Gastrocnemius medialis (tissue), 4 donors: ENCODE results near the gene LRRC74A. TPM values are rescaled to one million over a fixed set of nuclear protein-coding genes. Genes with fewer than 3 reads are reported as not detected.

Source experiments
- ATAC-seq, 2 donors: fragments of 150-250 bp; one replicate each; pipeline ENCODE4 v1.9.1; 2016
- DNase-seq, 2 donors: peaks; one replicate each; pipeline ENCODE4 v3.0.0-alpha.2; 2019
- H3K27ac ChIP-seq, 4 donors: fragments of 200-600 bp; sonication (generic); 1 replicate in 1 of 4; 2 replicates in 3 of 4; pipeline ENCODE4 v1.5.1; 2016 to 2018; ENCODE audit warnings: mild to moderate bottlenecking in 2 of 4, moderate library complexity in 1 of 4
- H3K27me3 ChIP-seq, 3 donors: fragments of 200-600 bp; sonication (generic) in 2 of 3; 1 replicate in 1 of 3; 2 replicates in 2 of 3; pipeline versions ENCODE4 v1.5.1 to v1.6.0; 2016 to 2019; ENCODE audit warnings: mild to moderate bottlenecking in 1 of 3, moderate library complexity in 1 of 3
- H3K36me3 ChIP-seq, 2 donors: fragments of 200-600 bp; sonication (generic) in 1 of 2; one replicate each; pipeline ENCODE4 v1.5.1; 2017 to 2018
- H3K4me1 ChIP-seq, 2 donors: fragments of 200-600 bp; sonication (generic) in 1 of 2; one replicate each; pipeline ENCODE4 v1.5.1; 2016 to 2017; ENCODE audit warnings: mild to moderate bottlenecking in 2 of 2
- H3K4me3 ChIP-seq, 4 donors: fragments of 200-600 bp; sonication (generic) in 3 of 4; 1 replicate in 1 of 4; 2 replicates in 3 of 4; pipeline ENCODE4 v1.5.1; 2016 to 2019; ENCODE audit warnings: mild to moderate bottlenecking in 2 of 4
- H3K9me3 ChIP-seq, 3 donors: fragments of 200-600 bp; sonication (generic) in 2 of 3; 1 replicate in 1 of 3; 2 replicates in 2 of 3; pipeline ENCODE4 v1.5.1; 2016 to 2019
- CTCF ChIP-seq, 5 experiments: fragments of 450-650 bp in 3 of 5; fragments of 200-600 bp in 2 of 5; sonication (generic) in 2 of 5; IDR thresholded peaks in 4 of 5; conservative IDR thresholded peaks in 1 of 5; 1 replicate in 4 of 5; 2 replicates in 1 of 5; pipeline ENCODE4 v1.5.1; 2016 to 2019; ENCODE audit warnings: antibody characterized with exemption in 5 of 5, mild to moderate bottlenecking in 3 of 5, moderate library complexity in 3 of 5
- POLR2A ChIP-seq, 2 donors: fragments of 450-650 bp; IDR thresholded peaks; one replicate each; pipeline ENCODE4 v1.6.1; 2017; ENCODE audit warnings: antibody characterized with exemption in 2 of 2, mild to moderate bottlenecking in 2 of 2, moderate library complexity in 2 of 2
- in situ Hi-C, 4 donors: fragments of 200-750 bp; cut with MboI; loops; one replicate each; pipeline versions ENCODE4 v1.15.0 to v1.8.0; 2017; ENCODE audit warnings: low sequenced_read_pairs in 4 of 4
- intact Hi-C: fragments of 100-400 bp; cut with DNase I; formaldehyde crosslinking; loops from one replicate; pipeline ENCODE4 v1.15.1; 2023; ENCODE audit warnings: low total_unique reads
- total RNA-seq, 4 donors: library from RNA; depleted of rRNA; stranded (reverse); fragments of >200 nt; gene quantifications; one replicate each; pipeline versions ENCODE4 v1.1.0 to v1.2.3, GENCODE V29; 2016

Gene LRRC74A
- total RNA-seq, 4 donors from 2014 or later = not detected

DNA sequence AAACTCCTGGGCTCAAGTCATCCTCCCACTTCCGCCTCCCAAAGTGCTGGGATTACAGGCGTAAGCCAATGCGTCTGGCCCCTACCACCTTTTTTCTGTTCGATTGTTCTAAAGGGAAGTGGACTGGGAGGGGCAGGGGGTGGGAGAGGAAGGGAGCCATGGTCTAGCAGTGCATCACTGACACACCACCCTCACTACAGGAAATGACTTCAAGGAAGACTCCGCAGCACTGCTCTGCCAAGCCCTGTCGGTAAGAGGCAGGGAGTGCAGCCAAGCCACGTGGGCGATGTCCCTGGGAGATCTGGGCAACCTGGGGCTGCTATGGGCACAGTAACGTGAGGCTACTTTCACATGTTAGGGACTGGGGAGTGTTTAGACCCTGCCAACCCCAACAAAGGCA is 18.0 kb downstream of the LRRC74A start:
- intact Hi-C loops = no loop called here
- Histone ChIP-seq H3K9me3 (no peaks in the 10 kb centered on the region), H3K36me3 (no peaks in the 10 kb centered on the region), H3K27ac (peak overlapping the region; percentile 57 to 75 (median 68)), H3K4me1 (no peaks in the 10 kb centered on the region), H3K4me3 (no peak overlapping the region), H3K27me3 (no peaks in the 10 kb centered on the region)
- no peak for TF ChIP-seq POLR2A (IDR thresholded peaks at IDR 0.05)
- peak in 2 of 5 experiments; percentile 23 to 26 for TF ChIP-seq CTCF (IDR thresholded peaks at IDR 0.05 in 4 of 5, conservative IDR thresholded peaks at IDR 0.05 in 1 of 5)
- peak in 1 of 2 donors; percentile 52 for DNase-seq
- in situ Hi-C loops = no loop called here
- peak; percentile 78 to 91 for ATAC-seq

DNA sequence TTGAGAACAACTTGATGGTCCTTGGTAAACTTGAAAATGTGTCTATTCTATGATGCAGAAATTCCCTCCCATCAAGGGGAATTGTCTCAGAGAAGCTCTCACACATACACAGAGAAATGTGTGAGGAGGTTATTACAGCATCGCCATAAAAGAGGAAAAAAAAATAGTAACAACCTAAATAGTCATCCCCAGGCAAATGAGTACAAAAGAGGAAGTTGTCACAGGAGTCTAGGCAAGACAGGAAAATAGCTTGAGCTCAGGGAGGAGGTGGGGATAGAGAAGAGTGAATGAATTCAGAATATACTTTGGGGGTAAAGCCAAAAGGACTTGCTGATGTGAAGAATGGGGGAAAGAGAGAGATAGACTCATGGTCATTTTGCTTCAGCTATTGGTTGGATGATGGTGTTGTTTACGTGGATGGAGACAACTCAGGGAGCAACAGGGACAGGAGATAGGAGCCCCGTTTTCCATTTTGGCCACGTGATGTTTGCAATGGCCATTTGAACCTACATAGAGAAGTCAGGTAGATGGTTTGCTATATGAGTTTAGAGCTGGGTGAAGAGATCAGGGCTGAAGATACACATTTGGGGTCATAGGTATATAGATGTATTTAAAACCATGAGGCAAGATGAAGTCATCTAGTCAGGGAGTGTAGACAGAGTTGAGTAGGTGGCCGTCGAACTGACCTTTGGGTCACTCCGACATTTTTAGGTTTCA is 20.3 kb downstream of the LRRC74A start:
- Histone ChIP-seq H3K9me3 (no peaks in the 10 kb centered on the region), H3K27ac (no peak overlapping the region), H3K27me3 (no peaks in the 10 kb centered on the region), H3K4me3 (no peak overlapping the region), H3K36me3 (no peaks in the 10 kb centered on the region), H3K4me1 (no peaks in the 10 kb centered on the region)
- ATAC-seq (no peak), DNase-seq (no peak)
- intact Hi-C loops = no loop called here
- in situ Hi-C loops = no loop called here
- TF ChIP-seq CTCF (IDR thresholded peaks at IDR 0.05 in 4 of 5, conservative IDR thresholded peaks at IDR 0.05 in 1 of 5) (no peak), POLR2A (IDR thresholded peaks at IDR 0.05) (no peak)

GRCh38 chr14:76848879-76849278 is 22.7 kb downstream of the LRRC74A start:
- H3K4me1 ChIP-seq = no peaks in the 10 kb centered on the region
- no peaks in the 10 kb centered on the region for H3K27me3 ChIP-seq
- ATAC-seq = no peak
- in situ Hi-C loops = no loop called here
- H3K9me3 ChIP-seq = no peaks in the 10 kb centered on the region
- no peaks in the 10 kb centered on the region for H3K36me3 ChIP-seq
- intact Hi-C loops = no loop called here
- H3K4me3 ChIP-seq = no peak overlapping the region
- DNase-seq = no peak
- H3K27ac ChIP-seq = no peak overlapping the region
- TF ChIP-seq CTCF (IDR thresholded peaks at IDR 0.05 in 4 of 5, conservative IDR thresholded peaks at IDR 0.05 in 1 of 5) (no peak), POLR2A (IDR thresholded peaks at IDR 0.05) (no peak)

GRCh38 chr14:76855066-76855465 is 28.9 kb downstream of the LRRC74A start:
- intact Hi-C loops (no loop called here), in situ Hi-C loops (loop anchor here in 1 of 4 donors (25.0 kb wide), 1 partner anchor 432 kb away; no protein-coding TSS in a partner anchor)
- TF ChIP-seq POLR2A (IDR thresholded peaks at IDR 0.05) (no peak), CTCF (IDR thresholded peaks at IDR 0.05 in 4 of 5, conservative IDR thresholded peaks at IDR 0.05 in 1 of 5) (no peak)
- Histone ChIP-seq H3K9me3 (no peaks in the 10 kb centered on the region), H3K27ac (no peak overlapping the region), H3K36me3 (no peaks in the 10 kb centered on the region), H3K4me3 (no peak overlapping the region), H3K4me1 (no peaks in the 10 kb centered on the region), H3K27me3 (no peaks in the 10 kb centered on the region)
- no peak for ATAC-seq
- DNase-seq = no peak
